ENCODE data around the gene EXD3. TPM values are rescaled to one million over a fixed set of nuclear protein-coding genes. Genes with fewer than 3 reads are reported as not detected.

EXD3 gene
- total and polyA plus RNA-seq, 2 donors (not counting 1 experiment from before 2014, with no cell fraction given) = 2.6 to 13.0 TPM

- H2AFZ ChIP-seq (ENCODE audit: low read length) = no peak overlapping the region
- H3K9ac ChIP-seq (ENCODE audit: insufficient read depth, low read length) = no peak overlapping the region
- no peaks in the 10 kb centered on the region for H4K20me1 ChIP-seq (ENCODE audit: control insufficient read depth, extremely low read depth, insufficient read depth, low read length)
- no peak for DNase-seq (ENCODE audit: low read depth in 2 of 2)
- no peaks in the 10 kb centered on the region for H3K4me1 ChIP-seq (ENCODE audit: control insufficient read depth, extremely low read depth, insufficient read depth, low read length)
- H3K4me3 ChIP-seq (replicated peaks in 1 of 4; ENCODE audit: control extremely low read depth in 1 of 4, insufficient read depth in 1 of 4, low read depth in 3 of 4, low read length in 4 of 4) = no peak overlapping the region
- H3K79me2 ChIP-seq (ENCODE audit: control insufficient read depth, insufficient read depth, low read length) = no peaks in the 10 kb centered on the region
- no peaks in the 10 kb centered on the region for H3K27me3 ChIP-seq (ENCODE audit: control insufficient read depth, insufficient read depth, low read length)
- H3K36me3 ChIP-seq (ENCODE audit: control insufficient read depth, insufficient read depth, low read length) = no peaks in the 10 kb centered on the region
- H3K4me2 ChIP-seq (ENCODE audit: extremely low read depth, insufficient read depth, low read length) = no peak overlapping the region
- no peak for TF ChIP-seq EZH2 (IDR thresholded peaks at IDR 0.05; ENCODE audit: low read length, missing control alignments)
- TF ChIP-seq CTCF (conservative IDR thresholded peaks at IDR 0.05 in 1 of 2, IDR thresholded peaks at IDR 0.05 in 1 of 2; ENCODE audit: low read depth in 1 of 2, low read length in 2 of 2) = no peak
- no peaks in the 10 kb centered on the region for H3K9me3 ChIP-seq (ENCODE audit: control insufficient read depth, insufficient read depth, low read depth, low read length)
- H3K27ac ChIP-seq (ENCODE audit: insufficient read depth, low read length) = no peak overlapping the region
Observed at GRCh38 chr9:137371521-137371941, 51.4 kb downstream of the EXD3 start.

GRCh38 chr9:137370865-137371520 lies 52.0 kb downstream of the EXD3 start:
- no peak overlapping the region for H3K27ac ChIP-seq (ENCODE audit: insufficient read depth, low read length)
- H3K9ac ChIP-seq (ENCODE audit: insufficient read depth, low read length) = no peak overlapping the region
- no peak overlapping the region for H3K4me3 ChIP-seq (replicated peaks in 1 of 4; ENCODE audit: control extremely low read depth in 1 of 4, insufficient read depth in 1 of 4, low read depth in 3 of 4, low read length in 4 of 4)
- H3K79me2 ChIP-seq (ENCODE audit: control insufficient read depth, insufficient read depth, low read length) = no peaks in the 10 kb centered on the region
- no peaks in the 10 kb centered on the region for H3K9me3 ChIP-seq (ENCODE audit: control insufficient read depth, insufficient read depth, low read depth, low read length)
- no peak for TF ChIP-seq CTCF (conservative IDR thresholded peaks at IDR 0.05 in 1 of 2, IDR thresholded peaks at IDR 0.05 in 1 of 2; ENCODE audit: low read depth in 1 of 2, low read length in 2 of 2)
- TF ChIP-seq EZH2 (IDR thresholded peaks at IDR 0.05; ENCODE audit: low read length, missing control alignments) = no peak
- no peaks in the 10 kb centered on the region for H3K36me3 ChIP-seq (ENCODE audit: control insufficient read depth, insufficient read depth, low read length)
- DNase-seq (ENCODE audit: low read depth in 2 of 2) = peak in 1 of 2 donors; percentile 13
- no peaks in the 10 kb centered on the region for H3K27me3 ChIP-seq (ENCODE audit: control insufficient read depth, insufficient read depth, low read length)
- no peak overlapping the region for H2AFZ ChIP-seq (ENCODE audit: low read length)
- no peak overlapping the region for H3K4me2 ChIP-seq (ENCODE audit: extremely low read depth, insufficient read depth, low read length)
- no peaks in the 10 kb centered on the region for H4K20me1 ChIP-seq (ENCODE audit: control insufficient read depth, extremely low read depth, insufficient read depth, low read length)
- H3K4me1 ChIP-seq (ENCODE audit: control insufficient read depth, extremely low read depth, insufficient read depth, low read length) = no peaks in the 10 kb centered on the region

GRCh38 chr9:137369911-137370764 lies 52.8 kb downstream of the EXD3 start:
- Histone ChIP-seq H3K27ac (ENCODE audit: insufficient read depth, low read length) (no peak overlapping the region), H4K20me1 (ENCODE audit: control insufficient read depth, extremely low read depth, insufficient read depth, low read length) (no peaks in the 10 kb centered on the region), H3K36me3 (ENCODE audit: control insufficient read depth, insufficient read depth, low read length) (no peaks in the 10 kb centered on the region), H3K9ac (ENCODE audit: insufficient read depth, low read length) (no peak overlapping the region), H3K4me2 (ENCODE audit: extremely low read depth, insufficient read depth, low read length) (no peak overlapping the region), H3K79me2 (ENCODE audit: control insufficient read depth, insufficient read depth, low read length) (no peaks in the 10 kb centered on the region), H3K27me3 (ENCODE audit: control insufficient read depth, insufficient read depth, low read length) (no peaks in the 10 kb centered on the region), H3K9me3 (ENCODE audit: control insufficient read depth, insufficient read depth, low read depth, low read length) (peaks cover 5% of the 10 kb centered on the region), H3K4me1 (ENCODE audit: control insufficient read depth, extremely low read depth, insufficient read depth, low read length) (no peaks in the 10 kb centered on the region), H2AFZ (ENCODE audit: low read length) (no peak overlapping the region), H3K4me3 (replicated peaks in 1 of 4; ENCODE audit: control extremely low read depth in 1 of 4, insufficient read depth in 1 of 4, low read depth in 3 of 4, low read length in 4 of 4) (no peak overlapping the region)
- DNase-seq (ENCODE audit: low read depth in 2 of 2) = no peak
- TF ChIP-seq EZH2 (IDR thresholded peaks at IDR 0.05; ENCODE audit: low read length, missing control alignments) (no peak), CTCF (conservative IDR thresholded peaks at IDR 0.05 in 1 of 2, IDR thresholded peaks at IDR 0.05 in 1 of 2; ENCODE audit: low read depth in 1 of 2, low read length in 2 of 2) (no peak)
